GM13976 (cell line): ENCODE results near the gene GSAP.

Experiments used
- DNase-seq: peaks from one replicate; pipeline ENCODE4 v3.0.0; 2012; ENCODE audit warnings: low spot score
- in situ Hi-C: fragments of 300-500 bp; cut with MboI; formaldehyde crosslinking; loops from one replicate; pipeline ENCODE4 v1.12.0; 2022; ENCODE audit warnings: low sequenced_read_pairs, mixed read lengths, inconsistent platforms; ENCODE audit not compliant: unreplicated experiment
- TF ChIP-seq, protein P1 (sequence below): IDR thresholded peaks from 2 replicates; pipeline ENCODE4 v1.5.1; 2012; ENCODE audit warnings: borderline replicate concordance, mild to moderate bottlenecking; ENCODE audit not compliant: insufficient read depth; ENCODE audit errors: extremely low read depth, missing control alignments, control extremely low read depth

GSAP gene

GRCh38 chr7:77450613-77451012, 34.5 kb upstream of the GSAP start:
- TF ChIP-seq, protein P1, sequence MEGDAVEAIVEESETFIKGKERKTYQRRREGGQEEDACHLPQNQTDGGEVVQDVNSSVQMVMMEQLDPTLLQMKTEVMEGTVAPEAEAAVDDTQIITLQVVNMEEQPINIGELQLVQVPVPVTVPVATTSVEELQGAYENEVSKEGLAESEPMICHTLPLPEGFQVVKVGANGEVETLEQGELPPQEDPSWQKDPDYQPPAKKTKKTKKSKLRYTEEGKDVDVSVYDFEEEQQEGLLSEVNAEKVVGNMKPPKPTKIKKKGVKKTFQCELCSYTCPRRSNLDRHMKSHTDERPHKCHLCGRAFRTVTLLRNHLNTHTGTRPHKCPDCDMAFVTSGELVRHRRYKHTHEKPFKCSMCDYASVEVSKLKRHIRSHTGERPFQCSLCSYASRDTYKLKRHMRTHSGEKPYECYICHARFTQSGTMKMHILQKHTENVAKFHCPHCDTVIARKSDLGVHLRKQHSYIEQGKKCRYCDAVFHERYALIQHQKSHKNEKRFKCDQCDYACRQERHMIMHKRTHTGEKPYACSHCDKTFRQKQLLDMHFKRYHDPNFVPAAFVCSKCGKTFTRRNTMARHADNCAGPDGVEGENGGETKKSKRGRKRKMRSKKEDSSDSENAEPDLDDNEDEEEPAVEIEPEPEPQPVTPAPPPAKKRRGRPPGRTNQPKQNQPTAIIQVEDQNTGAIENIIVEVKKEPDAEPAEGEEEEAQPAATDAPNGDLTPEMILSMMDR = no peak
- in situ Hi-C loops = no loop called here
- no peak for DNase-seq

GRCh38 chr7:77450054-77450453, 33.9 kb upstream of the GSAP start:
- in situ Hi-C loops = no loop called here
- TF ChIP-seq, protein P1 = no peak
- no peak for DNase-seq

GRCh38 chr7:77447616-77448015, 31.5 kb upstream of the GSAP start:
- in situ Hi-C loops = no loop called here
- DNase-seq = no peak
- TF ChIP-seq, protein P1 = no peak

- in situ Hi-C loops = no loop called here
- no peak for DNase-seq
- TF ChIP-seq, protein P1 = no peak
These were observed 28.0 kb upstream of the GSAP start for GRCh38 chr7:77444123-77444522.

- no peak for DNase-seq
- TF ChIP-seq, protein P1 = no peak
- in situ Hi-C loops = no loop called here
These were observed 26.9 kb upstream of the GSAP start for GRCh38 chr7:77443042-77443441.

DNA sequence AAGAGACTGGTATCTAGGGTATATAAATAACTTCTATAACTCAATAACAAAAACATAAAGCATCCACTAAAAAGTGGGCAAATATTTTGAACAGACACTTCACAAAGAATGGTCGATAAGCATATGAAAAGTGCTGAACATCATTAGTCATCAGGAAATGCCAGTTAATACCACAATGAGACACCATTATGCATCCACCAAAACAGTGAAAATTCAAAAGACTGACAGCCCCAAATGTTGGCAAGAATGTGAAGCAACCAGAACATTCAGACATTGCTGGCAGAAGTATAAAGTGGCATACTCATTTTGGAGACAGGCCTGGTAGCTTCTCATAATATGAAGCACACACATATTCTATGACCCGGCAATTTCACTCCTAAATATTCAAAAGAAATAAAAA, 26.5 kb upstream of the GSAP start:
- no peak for DNase-seq
- TF ChIP-seq, protein P1 = no peak
- in situ Hi-C loops = no loop called here

DNA sequence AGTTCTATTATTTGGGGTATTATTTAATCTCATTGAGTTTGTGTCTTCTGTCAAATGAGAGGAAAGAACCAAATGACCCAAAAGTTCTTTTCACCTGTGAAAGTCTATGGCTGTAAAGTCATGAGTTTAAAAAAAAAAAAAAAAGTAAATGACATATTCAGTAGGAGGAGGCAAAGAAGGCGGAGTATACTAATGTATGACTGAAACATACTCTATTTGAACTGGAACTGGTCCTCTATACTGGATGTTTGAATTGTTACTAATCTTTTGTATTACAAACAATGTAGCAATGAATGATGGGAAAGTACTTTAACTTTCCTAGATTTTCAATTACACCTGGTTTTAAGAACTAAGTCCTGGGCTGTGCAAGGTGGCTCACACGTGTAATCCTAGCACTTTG, 24.9 kb upstream of the GSAP start:
- in situ Hi-C loops = no loop called here
- no peak for DNase-seq
- TF ChIP-seq, protein P1 = no peak
